Measurements from ENCODE around the gene CTDSP2. TPM values are rescaled to one million over a fixed set of nuclear protein-coding genes. Genes with fewer than 3 reads are reported as not detected.
A peak's percentile ranks its signal among the peaks of the same experiment; 100 is the strongest.
"Not testable (repeated sequence)": the region's sequence is repeated elsewhere in the genome, so short reads cannot be mapped to it uniquely, and the experiment has no call there.

CTDSP2 gene
- total and polyA plus RNA-seq, 4 donors = 51.2 to 252 (median 140) TPM

- 90 to 92% methylated on average over 6 of the region's 6 CpGs for WGBS, 2 donors
- Histone ChIP-seq H3K4me3 (ENCODE audit: low read length in 2 of 2) (no peak overlapping the region), H3K27ac (ENCODE audit: low read depth in 1 of 2, low read length in 2 of 2) (peak overlapping the region; percentile 34 to 79), H3K27me3 (ENCODE audit: control insufficient read depth in 1 of 2, insufficient read depth in 2 of 2, low read length in 1 of 2) (no peaks in the 10 kb centered on the region), H3K36me3 (ENCODE audit: control insufficient read depth in 1 of 2, insufficient read depth in 2 of 2, low read length in 1 of 2) (no peaks in the 10 kb centered on the region), H3K9me3 (ENCODE audit: control insufficient read depth, low read length) (no peaks in the 10 kb centered on the region), H3K4me1 (ENCODE audit: control insufficient read depth in 1 of 2, insufficient read depth in 2 of 2, low read length in 2 of 2) (no peaks in the 10 kb centered on the region)
- intact Hi-C loops (cut with DNase I) = loop anchor here in 1 of 2 donors (2.0 kb wide), 1 partner anchor 47 kb away; no protein-coding TSS in a partner anchor
- DNase-seq = no peak
- no peak for ATAC-seq (ENCODE audit: low FRiP score)
Measured at GRCh38 chr12:57891542-57892228, 45.2 kb upstream of the CTDSP2 start.

- intact Hi-C loops (cut with DNase I) = no loop called here
- ATAC-seq (ENCODE audit: low FRiP score) (no peak), DNase-seq (no peak)
- Histone ChIP-seq H3K4me3 (ENCODE audit: low read length in 2 of 2) (no peak overlapping the region), H3K27ac (ENCODE audit: low read depth in 1 of 2, low read length in 2 of 2) (peak overlapping the region; percentile 95 to 96), H3K27me3 (ENCODE audit: control insufficient read depth in 1 of 2, insufficient read depth in 2 of 2, low read length in 1 of 2) (no peaks in the 10 kb centered on the region), H3K9me3 (ENCODE audit: control insufficient read depth, low read length) (no peaks in the 10 kb centered on the region), H3K36me3 (ENCODE audit: control insufficient read depth in 1 of 2, insufficient read depth in 2 of 2, low read length in 1 of 2) (no peaks in the 10 kb centered on the region), H3K4me1 (ENCODE audit: control insufficient read depth in 1 of 2, insufficient read depth in 2 of 2, low read length in 2 of 2) (no peaks in the 10 kb centered on the region)
- 42 to 46% methylated on average over 14 of the region's 14 CpGs for WGBS, 2 donors
Measured at GRCh38 chr12:57890191-57891115, 43.9 kb upstream of the CTDSP2 start.

- peak; percentile 80 for ATAC-seq (ENCODE audit: low FRiP score)
- peak; percentile 92 to 93 for DNase-seq
- intact Hi-C loops (cut with DNase I) = no loop called here
- WGBS, 2 donors = 3 to 8% methylated on average over 10 of the region's 10 CpGs
- Histone ChIP-seq H3K4me1 (ENCODE audit: control insufficient read depth in 1 of 2, insufficient read depth in 2 of 2, low read length in 2 of 2) (no peaks in the 10 kb centered on the region), H3K9me3 (ENCODE audit: control insufficient read depth, low read length) (no peaks in the 10 kb centered on the region), H3K4me3 (ENCODE audit: low read length in 2 of 2) (no peak overlapping the region), H3K27ac (ENCODE audit: low read depth in 1 of 2, low read length in 2 of 2) (peak overlapping the region; percentile 96 to 98), H3K27me3 (ENCODE audit: control insufficient read depth in 1 of 2, insufficient read depth in 2 of 2, low read length in 1 of 2) (no peaks in the 10 kb centered on the region), H3K36me3 (ENCODE audit: control insufficient read depth in 1 of 2, insufficient read depth in 2 of 2, low read length in 1 of 2) (no peaks in the 10 kb centered on the region)
Measured at GRCh38 chr12:57889500-57889989, 43.0 kb upstream of the CTDSP2 start.

GRCh38 chr12:57888409-57889157, 42.1 kb upstream of the CTDSP2 start:
- WGBS, 2 donors = 3 to 4% methylated on average over 15 of the region's 15 CpGs
- DNase-seq (peak; percentile 67 to 80), ATAC-seq (ENCODE audit: low FRiP score) (peak; percentile 33)
- Histone ChIP-seq H3K4me1 (ENCODE audit: control insufficient read depth in 1 of 2, insufficient read depth in 2 of 2, low read length in 2 of 2) (no peaks in the 10 kb centered on the region), H3K27me3 (ENCODE audit: control insufficient read depth in 1 of 2, insufficient read depth in 2 of 2, low read length in 1 of 2) (no peaks in the 10 kb centered on the region), H3K27ac (ENCODE audit: low read depth in 1 of 2, low read length in 2 of 2) (peak overlapping the region; percentile 96 to 98), H3K4me3 (ENCODE audit: low read length in 2 of 2) (no peak overlapping the region), H3K36me3 (ENCODE audit: control insufficient read depth in 1 of 2, insufficient read depth in 2 of 2, low read length in 1 of 2) (no peaks in the 10 kb centered on the region), H3K9me3 (ENCODE audit: control insufficient read depth, low read length) (no peaks in the 10 kb centered on the region)
- intact Hi-C loops (cut with DNase I) = no loop called here

- peak; percentile 84 to 88 for DNase-seq
- Histone ChIP-seq H3K4me3 (ENCODE audit: low read length in 2 of 2) (no peak overlapping the region), H3K4me1 (ENCODE audit: control insufficient read depth in 1 of 2, insufficient read depth in 2 of 2, low read length in 2 of 2) (no peaks in the 10 kb centered on the region), H3K9me3 (ENCODE audit: control insufficient read depth, low read length) (no peaks in the 10 kb centered on the region), H3K27ac (ENCODE audit: low read depth in 1 of 2, low read length in 2 of 2) (peak overlapping the region; percentile 74 to 95), H3K36me3 (ENCODE audit: control insufficient read depth in 1 of 2, insufficient read depth in 2 of 2, low read length in 1 of 2) (no peaks in the 10 kb centered on the region), H3K27me3 (ENCODE audit: control insufficient read depth in 1 of 2, insufficient read depth in 2 of 2, low read length in 1 of 2) (no peaks in the 10 kb centered on the region)
- intact Hi-C loops (cut with DNase I) = no loop called here
- 3 to 4% methylated on average over 10 of the region's 10 CpGs for WGBS, 2 donors
- peak; percentile 83 for ATAC-seq (ENCODE audit: low FRiP score)
Measured at GRCh38 chr12:57887631-57888408, 41.3 kb upstream of the CTDSP2 start.

- H3K27ac ChIP-seq (ENCODE audit: low read depth in 1 of 2, low read length in 2 of 2) = peak overlapping the region; percentile 68 to 83
Measured at GRCh38 chr12:57886964-57887363, 40.4 kb upstream of the CTDSP2 start.

GRCh38 chr12:57886542-57886941, 40.0 kb upstream of the CTDSP2 start:
- H3K4me3 ChIP-seq (ENCODE audit: low read length in 2 of 2) = no peak overlapping the region
- no peaks in the 10 kb centered on the region for H3K9me3 ChIP-seq (ENCODE audit: control insufficient read depth, low read length)
- peak overlapping the region; percentile 68 to 83 for H3K27ac ChIP-seq (ENCODE audit: low read depth in 1 of 2, low read length in 2 of 2)
- DNase-seq (no peak), ATAC-seq (ENCODE audit: low FRiP score) (no peak)
- 65 to 78% methylated on average over 2 of the region's 2 CpGs for WGBS, 2 donors
- H3K27me3 ChIP-seq (ENCODE audit: control insufficient read depth in 1 of 2, insufficient read depth in 2 of 2, low read length in 1 of 2) = no peaks in the 10 kb centered on the region
- no peaks in the 10 kb centered on the region for H3K36me3 ChIP-seq (ENCODE audit: control insufficient read depth in 1 of 2, insufficient read depth in 2 of 2, low read length in 1 of 2)
- peaks cover 0 to under 1% of the 10 kb centered on the region in 2 donors for H3K4me1 ChIP-seq (ENCODE audit: control insufficient read depth in 1 of 2, insufficient read depth in 2 of 2, low read length in 2 of 2)
- intact Hi-C loops (cut with DNase I) = no loop called here

More at GRCh38 chr12:57886964-57887363, 40.4 kb upstream of the CTDSP2 start:
- DNase-seq; H3K27me3 ChIP-seq (ENCODE audit: control insufficient read depth in 1 of 2, insufficient read depth in 2 of 2, low read length in 1 of 2); H3K36me3 ChIP-seq (ENCODE audit: control insufficient read depth in 1 of 2, insufficient read depth in 2 of 2, low read length in 1 of 2); ATAC-seq (ENCODE audit: low FRiP score); H3K4me3 ChIP-seq (ENCODE audit: low read length in 2 of 2); H3K4me1 ChIP-seq (ENCODE audit: control insufficient read depth in 1 of 2, insufficient read depth in 2 of 2, low read length in 2 of 2); intact Hi-C loops (cut with DNase I); H3K9me3 ChIP-seq (ENCODE audit: control insufficient read depth, low read length): not testable (repeated sequence)
- 58 to 60% methylated on average over 4 of the region's 4 CpGs for WGBS, 2 donors

- H3K27me3 ChIP-seq (ENCODE audit: control insufficient read depth in 1 of 2, insufficient read depth in 2 of 2, low read length in 1 of 2) = no peaks in the 10 kb centered on the region
- ATAC-seq (ENCODE audit: low FRiP score) (no peak), DNase-seq (no peak)
- intact Hi-C loops (cut with DNase I) = no loop called here
- no peak overlapping the region for H3K27ac ChIP-seq (ENCODE audit: low read depth in 1 of 2, low read length in 2 of 2)
- H3K4me3 ChIP-seq (ENCODE audit: low read length in 2 of 2) = no peak overlapping the region
- no peaks in the 10 kb centered on the region for H3K9me3 ChIP-seq (ENCODE audit: control insufficient read depth, low read length)
- WGBS, 2 donors = 96 to 99% methylated on average over 6 of the region's 6 CpGs
- H3K36me3 ChIP-seq (ENCODE audit: control insufficient read depth in 1 of 2, insufficient read depth in 2 of 2, low read length in 1 of 2) = no peaks in the 10 kb centered on the region
- peaks cover 0 to 2% of the 10 kb centered on the region in 2 donors for H3K4me1 ChIP-seq (ENCODE audit: control insufficient read depth in 1 of 2, insufficient read depth in 2 of 2, low read length in 2 of 2)
Measured at GRCh38 chr12:57885207-57885606, 38.7 kb upstream of the CTDSP2 start.
